Limb (tissue), 2 donors: ENCODE results near the gene PKDREJ.
"Not testable (repeated sequence)": the region's sequence is repeated elsewhere in the genome, so short reads cannot be mapped to it uniquely, and the experiment has no call there.

ENCODE experiments used
- DNase-seq, 2 donors: peaks; one replicate each; pipeline ENCODE4 v3.0.0-alpha.2; 2016; ENCODE audit errors: extremely low spot score in 2 of 2

The PKDREJ gene, protein sequence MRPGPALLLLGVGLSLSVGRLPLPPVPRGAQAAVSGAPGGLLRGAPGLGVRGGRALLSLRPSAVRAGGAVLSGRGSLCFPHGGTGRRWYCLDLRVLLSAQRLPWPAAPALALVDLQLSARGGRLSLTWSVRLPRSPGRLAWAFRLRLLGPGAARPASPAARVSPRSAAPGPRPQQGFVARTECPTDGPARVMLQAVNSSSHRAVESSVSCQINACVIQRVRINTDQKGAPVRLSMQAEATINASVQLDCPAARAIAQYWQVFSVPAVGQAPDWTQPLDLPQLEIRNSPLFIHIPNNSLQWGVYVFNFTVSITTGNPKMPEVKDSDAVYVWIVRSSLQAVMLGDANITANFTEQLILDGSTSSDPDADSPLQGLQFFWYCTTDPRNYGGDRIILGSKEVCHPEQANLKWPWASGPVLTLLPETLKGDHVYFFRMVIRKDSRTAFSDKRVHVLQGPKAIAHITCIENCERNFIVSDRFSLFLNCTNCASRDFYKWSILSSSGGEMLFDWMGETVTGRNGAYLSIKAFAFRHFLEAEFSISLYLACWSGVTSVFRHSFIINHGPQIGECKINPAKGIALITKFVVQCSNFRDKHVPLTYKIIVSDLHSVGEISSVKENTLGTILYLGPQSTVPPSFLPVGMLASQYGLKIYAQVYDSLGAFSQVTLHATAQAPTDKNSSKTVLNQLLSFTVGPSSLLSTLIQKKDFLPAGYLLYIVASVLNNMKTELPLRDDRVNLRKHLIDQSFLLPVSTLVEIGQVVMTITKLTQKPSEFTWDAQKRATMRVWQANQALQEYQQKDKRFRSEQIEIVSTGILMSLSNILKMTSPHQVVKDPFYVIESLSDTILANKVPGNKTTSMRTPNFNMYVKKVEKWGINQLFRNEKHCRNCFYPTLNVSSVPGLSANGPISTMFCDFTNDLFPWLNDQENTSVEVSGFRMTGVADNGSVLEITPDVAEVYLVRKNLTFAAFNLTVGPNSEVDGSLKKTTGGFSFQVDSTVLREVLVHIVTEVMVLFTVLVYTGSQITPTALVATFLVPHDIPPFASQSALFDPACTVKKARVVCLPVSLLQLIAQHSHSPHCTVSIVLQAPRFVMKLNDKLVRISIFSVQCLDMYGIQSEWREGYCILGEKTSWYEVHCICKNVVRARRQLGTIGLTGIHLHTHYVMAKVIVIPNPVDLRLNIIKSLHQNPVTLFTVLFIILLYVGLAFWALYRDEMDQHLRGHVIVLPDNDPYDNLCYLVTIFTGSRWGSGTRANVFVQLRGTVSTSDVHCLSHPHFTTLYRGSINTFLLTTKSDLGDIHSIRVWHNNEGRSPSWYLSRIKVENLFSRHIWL (N-terminal part only)

GRCh38 chr22:46263216-46263590 lies at the start of gene PKDREJ:
PKDREJ (minus strand) TSS chr22:46263343; CDS start chr22:46263322, 21 bp downstream.
- DNase-seq = no peak

- DNase-seq = not testable (repeated sequence)
These were observed 49.7 kb upstream of the PKDREJ start for GRCh38 chr22:46312848-46313247.

- DNase-seq = no peak
These were observed 48.9 kb upstream of the PKDREJ start for GRCh38 chr22:46312056-46312455.

DNA sequence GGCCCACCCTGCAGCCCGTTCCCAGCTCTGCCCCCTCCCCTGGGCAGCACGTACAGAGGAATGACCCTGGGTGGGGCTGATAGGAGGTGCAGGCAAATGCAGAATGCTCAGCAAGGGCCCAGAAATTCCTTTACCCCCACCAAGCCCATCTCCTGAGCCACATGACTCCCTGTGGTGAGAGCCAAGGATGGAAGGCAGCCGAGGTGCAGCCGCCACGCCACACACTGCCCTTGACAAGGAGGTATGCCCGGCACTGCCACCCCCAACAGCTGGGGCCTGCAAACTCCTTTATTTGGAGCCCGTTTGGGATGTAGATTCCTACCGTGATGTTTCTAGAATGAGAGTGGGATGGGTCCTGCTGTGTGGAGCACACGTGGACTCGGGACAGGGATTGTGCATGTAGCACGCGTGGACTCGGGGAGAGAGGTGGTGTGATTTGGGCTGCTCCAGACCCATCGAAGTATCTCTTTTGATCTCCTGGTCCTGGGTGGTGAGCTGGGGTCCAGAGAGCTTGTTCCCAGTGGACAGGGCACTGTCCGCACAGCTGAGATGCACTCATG lies 46.5 kb upstream of the PKDREJ start:
- DNase-seq = no peak

DNA sequence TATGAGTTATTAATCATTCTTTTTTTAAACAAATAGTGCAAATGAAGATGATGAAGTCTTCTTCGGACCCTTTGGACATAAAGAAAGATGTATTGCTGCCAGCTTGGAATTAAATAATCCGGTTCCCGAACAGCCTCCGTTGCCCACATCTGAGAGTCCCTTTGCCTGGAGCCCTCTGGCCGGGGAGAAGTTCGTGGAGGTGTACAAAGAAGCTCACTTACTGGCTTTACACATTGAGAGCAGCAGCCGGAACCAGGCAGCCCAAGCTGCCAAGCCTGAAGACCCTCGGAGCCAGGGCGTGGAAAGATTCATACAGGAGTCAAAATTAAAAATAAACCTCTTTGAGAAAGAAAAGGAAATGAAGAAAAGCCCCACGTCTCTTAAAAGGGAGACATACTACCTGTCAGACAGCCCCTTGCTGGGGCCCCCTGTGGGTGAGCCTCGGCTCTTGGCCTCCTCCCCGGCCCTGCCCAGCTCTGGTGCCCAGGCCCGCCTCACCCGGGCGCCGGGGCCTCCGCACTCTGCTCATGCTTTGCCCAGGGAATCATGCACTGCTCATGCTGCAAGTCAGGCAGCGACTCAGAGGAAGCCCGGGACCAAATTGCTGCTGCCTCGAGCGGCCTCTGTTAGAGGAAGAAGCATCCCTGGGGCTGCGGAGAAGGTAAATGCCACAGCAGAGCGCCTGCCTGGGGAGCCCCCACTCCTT lies 45.3 kb upstream of the PKDREJ start:
- no peak for DNase-seq

DNA sequence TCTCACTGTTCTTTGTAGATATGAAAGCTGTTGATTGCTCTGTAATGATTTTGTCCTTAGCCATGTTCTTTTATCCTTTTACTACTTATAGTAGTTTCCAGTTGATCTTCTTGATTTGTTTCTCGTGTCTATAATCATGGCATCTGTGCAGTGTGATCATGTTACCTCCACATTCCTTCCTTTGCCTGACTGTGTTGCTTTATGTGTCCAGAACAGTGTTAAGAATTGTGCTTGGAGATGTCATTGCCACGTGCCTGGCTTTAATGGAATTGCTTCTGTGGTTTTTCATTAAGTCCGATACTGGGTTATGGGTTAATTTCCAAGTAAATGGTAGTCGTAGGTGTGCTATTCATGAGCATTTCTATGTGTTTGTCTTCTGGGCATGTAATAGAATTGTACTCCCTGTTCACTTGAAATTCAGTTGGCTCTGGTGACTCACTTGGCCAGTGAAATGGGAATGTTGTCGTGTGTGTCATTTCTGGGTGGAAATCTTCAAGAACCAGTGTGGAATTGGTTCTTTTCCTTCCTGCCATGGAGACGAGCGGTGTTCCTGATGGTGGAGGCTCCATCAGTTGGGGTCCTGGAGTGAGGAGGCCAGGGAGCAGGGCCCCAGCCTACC lies 40.3 kb upstream of the PKDREJ start:
- no peak for DNase-seq

- DNase-seq = no peak
These were observed 37.3 kb upstream of the PKDREJ start for GRCh38 chr22:46300491-46300890.

- DNase-seq = no peak
These were observed 36.0 kb upstream of the PKDREJ start for GRCh38 chr22:46299101-46299500.

- no peak for DNase-seq
These were observed 34.1 kb upstream of the PKDREJ start for GRCh38 chr22:46297151-46297812.

GRCh38 chr22:46296257-46297150 lies 33.4 kb upstream of the PKDREJ start, which contains the start of gene GTSE1:
GTSE1 (plus strand) TSS chr22:46296870; CDS start chr22:46297401, 531 bp downstream.
- DNase-seq = peak; percentile 96 to 99

DNA sequence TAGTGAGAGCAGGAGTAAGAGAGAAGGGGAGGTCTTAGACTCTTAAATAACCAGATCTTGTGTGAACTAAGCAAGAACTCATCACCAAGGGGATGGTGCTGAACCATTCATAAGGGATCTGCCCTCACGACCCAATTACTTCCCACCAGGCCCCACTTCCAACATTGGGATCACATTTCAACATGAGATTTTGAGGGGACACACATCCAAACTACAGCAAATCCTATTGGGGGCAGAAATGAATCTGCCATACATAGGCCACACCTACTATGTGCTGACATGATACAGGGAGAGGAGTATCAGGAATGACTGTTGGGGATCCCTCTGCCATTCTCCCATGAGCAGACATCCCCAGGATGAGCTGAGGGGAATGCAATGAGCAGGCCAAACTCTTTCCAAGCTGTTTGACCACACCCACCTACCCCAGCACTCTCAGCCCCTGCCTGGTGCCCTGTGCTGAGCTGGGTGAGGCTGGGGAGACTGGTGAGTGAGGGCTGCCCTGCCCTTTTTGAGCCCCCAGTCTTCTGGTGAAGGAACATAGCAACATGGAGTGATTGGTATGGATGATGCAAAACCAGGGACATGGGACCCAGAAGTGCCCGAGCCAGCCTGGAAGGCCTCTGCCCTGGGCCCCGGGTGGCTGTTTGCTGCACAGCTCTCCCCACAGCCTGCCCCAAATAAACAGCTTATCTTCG lies 32.3 kb upstream of the PKDREJ start:
- no peak for DNase-seq

- DNase-seq = no peak
These were observed 31.6 kb upstream of the PKDREJ start for GRCh38 chr22:46294784-46295183.

DNA sequence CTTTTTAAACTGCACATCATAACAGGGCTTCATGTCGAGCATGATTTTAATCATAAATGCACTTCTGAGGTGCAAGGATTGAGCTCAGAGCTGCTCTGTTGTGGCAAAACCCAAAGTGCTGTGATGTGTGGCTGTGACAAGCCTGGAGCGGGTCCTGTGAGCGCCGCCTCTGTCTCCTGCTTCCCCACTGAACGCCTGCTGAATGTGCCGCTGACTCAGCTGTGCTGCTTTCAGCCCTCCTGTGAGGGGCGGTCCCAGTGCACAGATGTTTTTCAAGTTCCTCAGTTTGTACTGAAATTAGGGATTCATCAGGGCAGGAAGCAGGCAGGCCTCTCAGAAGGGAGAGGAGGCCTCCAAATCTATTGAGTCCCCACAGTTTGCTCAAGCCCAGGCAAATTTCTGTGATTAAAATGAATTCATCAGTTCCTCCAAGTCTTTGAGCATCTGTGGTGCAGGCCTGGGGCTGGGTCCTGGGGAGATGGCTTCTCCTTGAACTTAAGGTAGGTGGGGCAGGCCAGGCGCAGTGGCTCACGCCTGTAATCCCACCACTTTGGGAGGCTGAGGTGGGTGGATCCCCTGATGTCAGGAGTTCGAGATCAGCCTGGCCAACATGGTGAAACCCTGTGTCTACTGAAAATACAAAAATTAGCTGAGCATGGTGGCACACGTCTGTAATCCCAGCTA lies 30.6 kb upstream of the PKDREJ start:
- DNase-seq = peak in 1 of 2 donors; percentile 27

DNA sequence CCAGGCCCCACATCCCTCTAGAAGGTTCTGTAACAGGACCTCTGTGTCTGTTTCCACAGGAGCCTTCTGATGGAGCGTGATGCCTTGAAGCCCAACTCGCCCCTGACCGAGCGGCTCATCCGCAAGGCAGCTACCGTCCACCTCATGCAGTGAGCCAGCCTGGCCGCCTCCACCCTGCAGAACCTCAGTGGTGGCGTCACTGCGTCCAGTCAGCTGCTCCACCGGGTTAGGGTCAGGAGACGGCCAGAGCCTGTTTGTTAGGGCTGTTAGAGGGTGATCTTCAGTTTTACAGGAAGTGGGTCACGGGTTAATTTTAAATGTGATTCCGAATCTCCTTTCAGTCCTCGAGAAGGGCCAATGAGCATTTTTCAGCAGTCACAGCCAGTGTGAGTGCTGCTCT lies 29.6 kb upstream of the PKDREJ start:
- no peak for DNase-seq

DNA sequence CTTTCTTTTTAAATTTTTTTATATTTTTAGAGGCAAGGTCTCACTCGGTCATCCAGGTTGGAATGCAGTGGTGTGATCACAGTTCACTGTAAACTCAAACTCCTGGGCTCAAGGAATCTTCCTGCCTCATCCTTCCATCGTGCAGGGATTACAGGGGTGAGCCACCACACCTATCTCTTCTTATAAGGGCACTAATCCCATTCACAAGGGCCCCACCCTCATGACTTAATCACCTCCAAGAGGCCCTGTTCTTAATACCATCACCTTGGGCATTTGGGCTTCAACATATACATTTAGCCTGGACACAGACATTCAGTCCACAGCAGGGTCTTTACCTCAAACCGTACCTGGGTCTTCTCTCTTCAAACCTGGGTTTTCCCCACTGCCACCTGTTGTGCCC lies 29.0 kb upstream of the PKDREJ start:
- DNase-seq = no peak

- DNase-seq = no peak
These were observed 28.0 kb upstream of the PKDREJ start for GRCh38 chr22:46290843-46291785.
